Neutrophil (primary cell): ENCODE measurements around the gene LCN2.
A peak's percentile ranks its signal among the peaks of the same experiment; 100 is the strongest.

Experiments used
- H3K27ac ChIP-seq: fragments of 200-600 bp; sonication (generic); 2 replicates; pipeline ENCODE4 v1.5.1; 2016; ENCODE audit warnings: mild to moderate bottlenecking, moderate library complexity
- H3K27me3 ChIP-seq: fragments of 200-600 bp; sonication (generic); 2 replicates; pipeline ENCODE4 v1.6.0; 2016; ENCODE audit warnings: mild to moderate bottlenecking
- H3K36me3 ChIP-seq: fragments of 200-600 bp; sonication (generic); 2 replicates; pipeline ENCODE4 v1.5.1; 2017
- H3K4me1 ChIP-seq, 2 experiments: fragments of 200-600 bp in 1 of 2; sonication (generic) in 1 of 2; 1 replicate in 1 of 2; 2 replicates in 1 of 2; pipeline versions ENCODE4 v1.5.1 to v1.6.1; 2013 to 2016; ENCODE audit warnings: low read depth in 1 of 2, low read length in 1 of 2, mild to moderate bottlenecking in 1 of 2, moderate library complexity in 1 of 2; ENCODE audit not compliant: control insufficient read depth in 1 of 2, insufficient read depth in 1 of 2
- H3K4me3 ChIP-seq, 2 experiments: fragments of 200-600 bp in 1 of 2; sonication (generic) in 1 of 2; 1 replicate in 1 of 2; 2 replicates in 1 of 2; pipeline ENCODE4 v1.5.1; 2013 to 2016; ENCODE audit warnings: low read depth in 1 of 2, low read length in 1 of 2, mild to moderate bottlenecking in 1 of 2, moderate library complexity in 1 of 2
- H3K9me3 ChIP-seq: fragments of 200-600 bp; sonication (generic); 2 replicates; pipeline ENCODE4 v1.5.1; 2016
- TF ChIP-seq, protein P1 (sequence below): fragments of 200-600 bp; sonication (generic); IDR thresholded peaks from 2 replicates; pipeline ENCODE4 v1.5.1; 2016; ENCODE audit warnings: antibody characterized with exemption

LCN2 gene

DNA sequence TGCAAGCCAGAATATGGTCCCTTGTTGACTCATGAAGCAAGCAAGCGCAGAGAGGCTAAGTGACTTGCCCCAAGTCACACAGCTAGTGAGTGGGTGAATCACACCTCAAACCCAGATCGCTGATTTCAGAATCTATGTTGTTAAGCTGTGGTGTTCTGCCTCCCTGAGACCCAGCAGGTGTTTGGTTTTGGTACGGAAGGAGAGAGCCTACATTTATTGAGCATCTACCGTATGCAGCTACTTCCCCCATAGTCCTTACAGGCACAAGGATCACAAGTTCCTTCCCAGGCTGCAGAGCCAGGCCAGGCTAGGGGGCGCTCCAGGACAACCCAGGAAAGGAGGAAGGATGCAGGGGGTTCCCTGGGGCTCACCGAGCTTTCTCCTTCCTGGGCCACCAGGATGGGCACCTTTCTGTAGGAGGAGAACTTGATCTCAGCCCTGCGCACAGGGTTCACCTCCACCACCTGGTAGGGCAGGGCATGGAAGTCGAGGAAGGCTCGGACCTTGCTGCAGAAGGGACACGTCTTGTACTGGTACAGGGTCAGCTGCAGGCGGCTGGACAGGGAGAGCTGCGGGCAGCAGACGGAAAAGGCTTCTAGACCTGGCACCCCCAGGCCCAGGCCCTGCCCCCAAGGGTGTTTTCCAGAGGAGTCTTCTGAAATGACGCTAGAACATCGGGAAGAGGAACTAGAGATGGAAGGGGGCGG is 24.2 kb upstream of the LCN2 start:
- Histone ChIP-seq H3K4me1 (peaks cover 44 to 47% of the 10 kb centered on the region in 2 experiments), H3K27me3 (no peaks in the 10 kb centered on the region), H3K9me3 (no peaks in the 10 kb centered on the region), H3K36me3 (peaks cover 37% of the 10 kb centered on the region), H3K4me3 (peak overlapping the region; percentile 17 to 36), H3K27ac (peak overlapping the region; percentile 42)
- TF ChIP-seq, protein P1, sequence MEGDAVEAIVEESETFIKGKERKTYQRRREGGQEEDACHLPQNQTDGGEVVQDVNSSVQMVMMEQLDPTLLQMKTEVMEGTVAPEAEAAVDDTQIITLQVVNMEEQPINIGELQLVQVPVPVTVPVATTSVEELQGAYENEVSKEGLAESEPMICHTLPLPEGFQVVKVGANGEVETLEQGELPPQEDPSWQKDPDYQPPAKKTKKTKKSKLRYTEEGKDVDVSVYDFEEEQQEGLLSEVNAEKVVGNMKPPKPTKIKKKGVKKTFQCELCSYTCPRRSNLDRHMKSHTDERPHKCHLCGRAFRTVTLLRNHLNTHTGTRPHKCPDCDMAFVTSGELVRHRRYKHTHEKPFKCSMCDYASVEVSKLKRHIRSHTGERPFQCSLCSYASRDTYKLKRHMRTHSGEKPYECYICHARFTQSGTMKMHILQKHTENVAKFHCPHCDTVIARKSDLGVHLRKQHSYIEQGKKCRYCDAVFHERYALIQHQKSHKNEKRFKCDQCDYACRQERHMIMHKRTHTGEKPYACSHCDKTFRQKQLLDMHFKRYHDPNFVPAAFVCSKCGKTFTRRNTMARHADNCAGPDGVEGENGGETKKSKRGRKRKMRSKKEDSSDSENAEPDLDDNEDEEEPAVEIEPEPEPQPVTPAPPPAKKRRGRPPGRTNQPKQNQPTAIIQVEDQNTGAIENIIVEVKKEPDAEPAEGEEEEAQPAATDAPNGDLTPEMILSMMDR = peak; percentile 49

DNA sequence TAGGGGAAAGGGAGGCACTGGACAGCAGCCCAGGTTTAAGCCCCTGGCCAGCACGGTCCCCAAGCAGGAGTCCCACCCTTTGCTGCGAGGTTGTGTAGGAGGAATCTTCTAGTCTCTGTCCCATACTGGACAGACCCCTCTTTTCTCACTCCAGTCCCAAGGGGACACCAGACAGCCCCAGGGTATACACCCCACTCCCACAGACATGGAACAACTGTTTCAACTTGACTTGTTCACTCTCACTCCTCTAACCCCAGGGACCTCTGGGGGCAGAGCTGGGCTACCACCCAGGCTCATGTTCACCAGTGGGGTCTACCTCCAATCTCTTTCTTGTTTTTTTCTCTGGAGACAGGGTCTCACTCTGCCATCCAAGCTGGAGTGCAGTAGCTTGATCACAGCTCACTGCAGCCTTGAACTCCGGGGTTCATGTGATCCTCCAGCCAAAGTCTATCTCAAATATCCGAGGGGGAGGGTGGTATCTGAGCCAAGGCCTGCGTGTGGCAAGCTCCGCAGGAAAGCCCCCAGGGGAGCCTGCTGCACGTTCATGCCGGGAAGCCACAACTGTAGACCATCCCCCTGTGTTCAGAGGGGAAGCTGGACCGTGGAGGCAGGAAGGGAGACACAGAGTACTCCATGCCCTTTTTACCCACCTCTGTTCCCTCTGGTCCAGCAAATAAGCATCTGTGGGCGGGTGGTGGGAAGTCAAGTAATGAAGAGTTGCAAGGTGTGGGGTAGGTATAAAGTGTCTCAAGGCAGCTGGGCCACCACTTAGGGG is 23.5 kb upstream of the LCN2 start:
- no peaks in the 10 kb centered on the region for H3K27me3 ChIP-seq
- H3K4me3 ChIP-seq = peak overlapping the region; percentile 17 to 36
- TF ChIP-seq, protein P1 = no peak
- no peaks in the 10 kb centered on the region for H3K9me3 ChIP-seq
- H3K27ac ChIP-seq = peak overlapping the region; percentile 42
- peaks cover 30% of the 10 kb centered on the region for H3K36me3 ChIP-seq
- H3K4me1 ChIP-seq = peaks cover 49 to 54% of the 10 kb centered on the region in 2 experiments

DNA sequence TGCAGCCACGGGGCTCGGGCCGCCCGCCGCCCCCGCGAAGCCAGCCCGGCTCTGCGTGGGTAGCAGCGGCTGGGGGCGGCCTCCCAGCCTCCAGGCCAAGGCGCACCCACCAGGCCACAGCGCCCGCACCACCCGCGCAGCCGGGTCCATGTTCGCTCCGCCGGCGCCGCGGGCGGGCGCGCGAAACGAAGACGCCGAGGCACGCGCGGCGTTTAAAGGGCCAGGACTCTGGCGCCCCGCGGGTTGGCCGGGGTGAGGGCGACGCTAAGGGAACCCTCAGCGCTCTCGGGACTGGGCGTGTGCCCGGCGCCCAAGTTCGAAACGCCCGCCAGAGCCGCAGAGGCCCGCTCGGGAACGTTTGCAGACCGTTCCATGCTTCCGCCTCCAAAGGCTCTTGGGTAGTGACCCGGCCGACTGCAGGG is 21.7 kb upstream of the LCN2 start, which contains the start of gene PTGES2:
TSS of gene PTGES2 (minus strand) at position 162 of the 422 bp plus-strand sequence. CDS start at position 150, 12 bp downstream.
- TF ChIP-seq, protein P1 = no peak
- peak within 1 kb of the TSS; percentile 94 to 96 for H3K4me3 ChIP-seq
- no peaks in the 10 kb centered on the region for H3K27me3 ChIP-seq
- H3K4me1 ChIP-seq = peaks cover 49 to 59% of the 10 kb centered on the region in 2 experiments
- no peaks in the 10 kb centered on the region for H3K9me3 ChIP-seq
- H3K27ac ChIP-seq = peak within 1 kb of the TSS; percentile 91
- peaks cover 12% of the 10 kb centered on the region for H3K36me3 ChIP-seq

DNA sequence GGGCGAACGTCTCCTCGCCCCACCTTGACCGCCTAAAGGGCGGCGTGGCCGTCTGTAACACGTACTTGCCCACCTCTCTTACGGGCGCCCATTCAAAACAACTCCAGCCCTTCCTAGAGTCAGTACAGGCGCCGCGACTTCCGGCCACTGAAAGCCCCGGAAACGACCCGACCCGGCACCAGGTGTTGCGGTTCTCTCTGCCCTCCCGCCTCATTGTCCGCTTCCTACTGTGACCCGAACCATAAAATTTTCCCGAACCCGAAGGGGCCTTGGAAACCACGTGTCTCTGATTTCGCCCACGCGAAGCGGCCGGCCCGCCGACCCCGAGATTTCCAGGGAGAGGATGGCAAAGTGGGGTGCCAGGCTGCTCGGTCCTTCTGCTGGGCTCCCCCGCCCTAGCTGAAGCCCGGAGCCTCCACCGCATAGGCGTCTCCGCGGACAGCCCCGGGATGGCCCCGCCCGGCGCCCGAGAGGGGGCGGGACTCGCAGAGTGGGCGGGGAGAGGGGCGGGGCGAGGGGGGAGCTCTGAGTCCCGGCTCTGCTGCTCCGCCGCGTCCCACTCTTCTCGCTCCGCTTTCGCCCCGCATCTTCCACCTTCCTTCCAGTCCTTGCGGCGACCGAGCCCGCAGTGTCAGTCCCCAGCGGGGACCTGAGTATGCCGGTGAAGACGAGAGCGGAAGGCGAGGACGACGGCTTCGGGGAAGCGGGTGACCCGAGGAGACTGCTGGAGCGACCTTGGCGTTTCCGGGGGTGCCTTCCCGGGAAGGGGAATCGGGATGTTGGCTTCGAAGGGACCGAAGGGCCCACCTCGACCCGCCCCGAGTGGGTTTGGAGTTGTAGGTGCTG is 21.0 kb upstream of the LCN2 start:
- Histone ChIP-seq H3K27ac (peak overlapping the region; percentile 91), H3K36me3 (peaks cover 7% of the 10 kb centered on the region), H3K4me1 (peaks cover 52 to 65% of the 10 kb centered on the region in 2 experiments), H3K27me3 (no peaks in the 10 kb centered on the region), H3K4me3 (peak overlapping the region; percentile 94 to 96), H3K9me3 (no peaks in the 10 kb centered on the region)
- TF ChIP-seq, protein P1 = peak; percentile 42
